Measurements from ENCODE around the gene ACADVL.

ACADVL gene

GRCh38 chr17:7221278-7222092, 1.7 kb downstream of the ACADVL start:
- Histone ChIP-seq H3K79me2 (ENCODE audit: control insufficient read depth, low read length) (peaks cover 16% of the 10 kb centered on the region), H3K27me3 (ENCODE audit: control insufficient read depth, low read length) (no peaks in the 10 kb centered on the region), H3K4me1 (ENCODE audit: control insufficient read depth, low read length) (peaks cover 42% of the 10 kb centered on the region), H3K27ac (ENCODE audit: low read depth, low read length) (no peak overlapping the region; the same call in 1 of the 2 replicates), H3K9me3 (ENCODE audit: control insufficient read depth, insufficient read depth, low read length) (no peaks in the 10 kb centered on the region), H3K9me2 (replicated peaks; ENCODE audit: control insufficient read depth, low read length) (no peaks in the 10 kb centered on the region), H3K4me2 (ENCODE audit: low read length) (peak overlapping the region; percentile 82; the same call in 1 of the 2 replicates), H3F3A (ENCODE audit: control insufficient read depth, insufficient read depth) (peaks cover 17% of the 10 kb centered on the region), H3K36me3 (ENCODE audit: control insufficient read depth, low read length) (peaks cover 55% of the 10 kb centered on the region), H4K20me1 (ENCODE audit: control insufficient read depth, insufficient read depth, low read depth, low read length) (peaks cover 5% of the 10 kb centered on the region; the same call in 1 of the 2 replicates), H3K4me3 (ENCODE audit: low read length) (no peak overlapping the region)
- no peak for TF ChIP-seq CTCF (IDR thresholded peaks at IDR 0.05; ENCODE audit: low read depth, low read length, poor library complexity, severe bottlenecking)
- TF ChIP-seq EZH2phosphoT487 (IDR thresholded peaks at IDR 0.05; ENCODE audit: borderline replicate concordance, low read length) = no peak

- H3K9me3 ChIP-seq (ENCODE audit: control insufficient read depth, insufficient read depth, low read length) = no peaks in the 10 kb centered on the region
- H3K4me3 ChIP-seq (ENCODE audit: low read length) = no peak overlapping the region
- TF ChIP-seq CTCF (IDR thresholded peaks at IDR 0.05; ENCODE audit: low read depth, low read length, poor library complexity, severe bottlenecking) (no peak), EZH2phosphoT487 (IDR thresholded peaks at IDR 0.05; ENCODE audit: borderline replicate concordance, low read length) (no peak)
- H4K20me1 ChIP-seq (ENCODE audit: control insufficient read depth, insufficient read depth, low read depth, low read length) = peaks cover 5% of the 10 kb centered on the region; the same call in 1 of the 2 replicates
- H3K4me1 ChIP-seq (ENCODE audit: control insufficient read depth, low read length) = peaks cover 36% of the 10 kb centered on the region
- peaks cover 9% of the 10 kb centered on the region for H3K79me2 ChIP-seq (ENCODE audit: control insufficient read depth, low read length)
- H3K9me2 ChIP-seq (replicated peaks; ENCODE audit: control insufficient read depth, low read length) = no peaks in the 10 kb centered on the region
- H3K27me3 ChIP-seq (ENCODE audit: control insufficient read depth, low read length) = no peaks in the 10 kb centered on the region
- H3F3A ChIP-seq (ENCODE audit: control insufficient read depth, insufficient read depth) = peaks cover 17% of the 10 kb centered on the region
- H3K36me3 ChIP-seq (ENCODE audit: control insufficient read depth, low read length) = peaks cover 64% of the 10 kb centered on the region
- no peak overlapping the region for H3K4me2 ChIP-seq (ENCODE audit: low read length)
- no peak overlapping the region for H3K27ac ChIP-seq (ENCODE audit: low read depth, low read length)
These were observed 2.6 kb downstream of the ACADVL start for GRCh38 chr17:7222093-7222971.

- Histone ChIP-seq H3K4me1 (ENCODE audit: control insufficient read depth, low read length) (peaks cover 32% of the 10 kb centered on the region), H3K27me3 (ENCODE audit: control insufficient read depth, low read length) (no peaks in the 10 kb centered on the region), H3K36me3 (ENCODE audit: control insufficient read depth, low read length) (peaks cover 70% of the 10 kb centered on the region), H3K9me2 (replicated peaks; ENCODE audit: control insufficient read depth, low read length) (no peaks in the 10 kb centered on the region), H3K4me3 (ENCODE audit: low read length) (no peak overlapping the region), H3K79me2 (ENCODE audit: control insufficient read depth, low read length) (peaks cover 9% of the 10 kb centered on the region), H3K27ac (ENCODE audit: low read depth, low read length) (no peak overlapping the region), H3K9me3 (ENCODE audit: control insufficient read depth, insufficient read depth, low read length) (no peaks in the 10 kb centered on the region), H3F3A (ENCODE audit: control insufficient read depth, insufficient read depth) (peaks cover 14% of the 10 kb centered on the region), H3K4me2 (ENCODE audit: low read length) (no peak overlapping the region), H4K20me1 (ENCODE audit: control insufficient read depth, insufficient read depth, low read depth, low read length) (peaks cover 5% of the 10 kb centered on the region; the same call in 1 of the 2 replicates)
- no peak for TF ChIP-seq CTCF (IDR thresholded peaks at IDR 0.05; ENCODE audit: low read depth, low read length, poor library complexity, severe bottlenecking)
These were observed 3.2 kb downstream of the ACADVL start for GRCh38 chr17:7222972-7223292.

Measured in DOHH2 (cell line).